ENCODE measurements around the gene NEK9. TPM values are rescaled to one million over a fixed set of nuclear protein-coding genes. Genes with fewer than 3 reads are reported as not detected.

Gene NEK9
- total and polyA plus RNA-seq, 10 of the 15 experiments (the other 5 are each of a cell fraction or from before 2014, with no cell fraction given) = 6.0 to 78.8 (median 44.7) TPM

DNA sequence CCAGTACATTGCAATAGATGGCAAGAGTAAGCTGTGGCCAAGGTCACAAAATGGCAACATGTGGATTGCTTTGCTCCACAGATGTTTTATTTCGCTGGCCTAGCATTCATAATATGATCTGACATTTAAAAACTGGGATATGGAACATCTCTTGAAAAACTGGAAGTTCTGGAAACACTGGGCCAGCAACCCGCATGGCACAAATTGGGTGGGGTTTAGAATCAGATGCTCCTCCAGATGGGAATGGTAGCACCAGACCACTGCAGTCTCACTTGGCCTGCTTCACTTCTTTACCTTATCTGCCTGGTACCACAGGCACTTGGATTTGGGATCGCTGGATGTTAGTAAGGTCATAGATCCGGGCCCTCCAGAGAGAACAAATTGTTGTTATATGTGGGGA, 47.3 kb downstream of the NEK9 start:
- in situ Hi-C loops (cut with MboI) = no loop called here
- FAIRE-seq = no peak
- CTCF ChIA-PET = interaction anchor here (0.6 to 2.6 kb wide), 6 partner anchors 9 to 478 kb away, joined by 3 to 7 read pairs (median 3); no protein-coding TSS in a partner anchor

More for the DNA sequence above, 47.3 kb downstream of the NEK9 start:
- intact Hi-C loops (cut with micrococcal nuclease; ENCODE audit: unreplicated experiment) = no loop called here
- no peaks in the 10 kb centered on the region for H3K9me3 ChIP-seq (replicated peaks; ENCODE audit: control insufficient read depth, insufficient read depth, low read length)
- no peak overlapping the region for H3K4me2 ChIP-seq (ENCODE audit: control insufficient read depth, insufficient read depth)
- no peak overlapping the region for H3K27ac ChIP-seq (ENCODE audit: control insufficient read depth, insufficient read depth)
- H3K79me2 ChIP-seq (ENCODE audit: control insufficient read depth, insufficient read depth, low read length) = no peaks in the 10 kb centered on the region
- RAD21 ChIA-PET (ENCODE audit: unreplicated experiment) = interaction anchor here (0.6 kb wide), 1 partner anchor 15 kb away, joined by 3 read pairs; the partner anchor contains the start of gene ACYP1
- TF ChIP-seq, protein P1, sequence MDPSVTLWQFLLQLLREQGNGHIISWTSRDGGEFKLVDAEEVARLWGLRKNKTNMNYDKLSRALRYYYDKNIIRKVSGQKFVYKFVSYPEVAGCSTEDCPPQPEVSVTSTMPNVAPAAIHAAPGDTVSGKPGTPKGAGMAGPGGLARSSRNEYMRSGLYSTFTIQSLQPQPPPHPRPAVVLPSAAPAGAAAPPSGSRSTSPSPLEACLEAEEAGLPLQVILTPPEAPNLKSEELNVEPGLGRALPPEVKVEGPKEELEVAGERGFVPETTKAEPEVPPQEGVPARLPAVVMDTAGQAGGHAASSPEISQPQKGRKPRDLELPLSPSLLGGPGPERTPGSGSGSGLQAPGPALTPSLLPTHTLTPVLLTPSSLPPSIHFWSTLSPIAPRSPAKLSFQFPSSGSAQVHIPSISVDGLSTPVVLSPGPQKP (IDR thresholded peaks at IDR 0.05; ENCODE audit: low read depth, low read length) = no peak
- TF ChIP-seq NRF1 (conservative IDR thresholded peaks at IDR 0.05; ENCODE audit: low read depth, low read length) (no peak), YBX1 (IDR thresholded peaks at IDR 0.05) (no peak), EGR1 (IDR thresholded peaks at IDR 0.05; ENCODE audit: borderline replicate concordance in 1 of 2, low read depth in 2 of 2, low read length in 2 of 2) (no peak), STAT1 (conservative IDR thresholded peaks at IDR 0.05) (no peak), IKZF2 (IDR thresholded peaks at IDR 0.05) (no peak), JUND (IDR thresholded peaks at IDR 0.05; ENCODE audit: low read depth, low read length) (no peak), IKZF1 (conservative IDR thresholded peaks at IDR 0.05) (no peak), BRCA1 (IDR thresholded peaks at IDR 0.05; ENCODE audit: low read depth, low read length) (no peak), FOXK2 (IDR thresholded peaks at IDR 0.05) (no peak), ZNF24 (IDR thresholded peaks at IDR 0.05) (no peak), SIX5 (IDR thresholded peaks at IDR 0.05; ENCODE audit: low read depth, low read length, severe bottlenecking) (no peak), ZNF384 (IDR thresholded peaks at IDR 0.05; ENCODE audit: borderline replicate concordance, low read depth, low read length) (no peak), CBX3 (IDR thresholded peaks at IDR 0.05; ENCODE audit: borderline replicate concordance, low read depth) (no peak), RAD21 (IDR thresholded peaks at IDR 0.05; ENCODE audit: insufficient read depth, low read depth, low read length) (no peak), CHD4 (IDR thresholded peaks at IDR 0.05) (no peak), TBL1XR1 (IDR thresholded peaks at IDR 0.05; ENCODE audit: low read depth, low read length) (no peak)
- TF ChIP-seq, protein P2, sequence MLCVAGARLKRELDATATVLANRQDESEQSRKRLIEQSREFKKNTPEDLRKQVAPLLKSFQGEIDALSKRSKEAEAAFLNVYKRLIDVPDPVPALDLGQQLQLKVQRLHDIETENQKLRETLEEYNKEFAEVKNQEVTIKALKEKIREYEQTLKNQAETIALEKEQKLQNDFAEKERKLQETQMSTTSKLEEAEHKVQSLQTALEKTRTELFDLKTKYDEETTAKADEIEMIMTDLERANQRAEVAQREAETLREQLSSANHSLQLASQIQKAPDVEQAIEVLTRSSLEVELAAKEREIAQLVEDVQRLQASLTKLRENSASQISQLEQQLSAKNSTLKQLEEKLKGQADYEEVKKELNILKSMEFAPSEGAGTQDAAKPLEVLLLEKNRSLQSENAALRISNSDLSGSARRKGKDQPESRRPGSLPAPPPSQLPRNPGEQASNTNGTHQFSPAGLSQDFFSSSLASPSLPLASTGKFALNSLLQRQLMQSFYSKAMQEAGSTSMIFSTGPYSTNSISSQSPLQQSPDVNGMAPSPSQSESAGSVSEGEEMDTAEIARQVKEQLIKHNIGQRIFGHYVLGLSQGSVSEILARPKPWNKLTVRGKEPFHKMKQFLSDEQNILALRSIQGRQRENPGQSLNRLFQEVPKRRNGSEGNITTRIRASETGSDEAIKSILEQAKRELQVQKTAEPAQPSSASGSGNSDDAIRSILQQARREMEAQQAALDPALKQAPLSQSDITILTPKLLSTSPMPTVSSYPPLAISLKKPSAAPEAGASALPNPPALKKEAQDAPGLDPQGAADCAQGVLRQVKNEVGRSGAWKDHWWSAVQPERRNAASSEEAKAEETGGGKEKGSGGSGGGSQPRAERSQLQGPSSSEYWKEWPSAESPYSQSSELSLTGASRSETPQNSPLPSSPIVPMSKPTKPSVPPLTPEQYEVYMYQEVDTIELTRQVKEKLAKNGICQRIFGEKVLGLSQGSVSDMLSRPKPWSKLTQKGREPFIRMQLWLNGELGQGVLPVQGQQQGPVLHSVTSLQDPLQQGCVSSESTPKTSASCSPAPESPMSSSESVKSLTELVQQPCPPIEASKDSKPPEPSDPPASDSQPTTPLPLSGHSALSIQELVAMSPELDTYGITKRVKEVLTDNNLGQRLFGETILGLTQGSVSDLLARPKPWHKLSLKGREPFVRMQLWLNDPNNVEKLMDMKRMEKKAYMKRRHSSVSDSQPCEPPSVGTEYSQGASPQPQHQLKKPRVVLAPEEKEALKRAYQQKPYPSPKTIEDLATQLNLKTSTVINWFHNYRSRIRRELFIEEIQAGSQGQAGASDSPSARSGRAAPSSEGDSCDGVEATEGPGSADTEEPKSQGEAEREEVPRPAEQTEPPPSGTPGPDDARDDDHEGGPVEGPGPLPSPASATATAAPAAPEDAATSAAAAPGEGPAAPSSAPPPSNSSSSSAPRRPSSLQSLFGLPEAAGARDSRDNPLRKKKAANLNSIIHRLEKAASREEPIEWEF (IDR thresholded peaks at IDR 0.05; ENCODE audit: insufficient replicate concordance, low read depth, low read length) = no peak
- TF ChIP-seq, protein P3, sequence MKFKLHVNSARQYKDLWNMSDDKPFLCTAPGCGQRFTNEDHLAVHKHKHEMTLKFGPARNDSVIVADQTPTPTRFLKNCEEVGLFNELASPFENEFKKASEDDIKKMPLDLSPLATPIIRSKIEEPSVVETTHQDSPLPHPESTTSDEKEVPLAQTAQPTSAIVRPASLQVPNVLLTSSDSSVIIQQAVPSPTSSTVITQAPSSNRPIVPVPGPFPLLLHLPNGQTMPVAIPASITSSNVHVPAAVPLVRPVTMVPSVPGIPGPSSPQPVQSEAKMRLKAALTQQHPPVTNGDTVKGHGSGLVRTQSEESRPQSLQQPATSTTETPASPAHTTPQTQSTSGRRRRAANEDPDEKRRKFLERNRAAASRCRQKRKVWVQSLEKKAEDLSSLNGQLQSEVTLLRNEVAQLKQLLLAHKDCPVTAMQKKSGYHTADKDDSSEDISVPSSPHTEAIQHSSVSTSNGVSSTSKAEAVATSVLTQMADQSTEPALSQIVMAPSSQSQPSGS (IDR thresholded peaks at IDR 0.05; ENCODE audit: low read length) = no peak
- POLR2A ChIA-PET = interaction anchor here (0.6 kb wide), 1 partner anchor 259 kb away, joined by 4 read pairs; no protein-coding TSS in a partner anchor
- no peak overlapping the region for H3K9ac ChIP-seq (ENCODE audit: control insufficient read depth, insufficient read depth, low read length)
- no TSS peak for BruUV-seq (replicated peaks)
- peaks cover 1 to 19% of the 10 kb centered on the region in 2 experiments; a peak in 3 of 4 replicates for H3K36me3 ChIP-seq (ENCODE audit: control insufficient read depth in 2 of 2, insufficient read depth in 2 of 2, low read length in 1 of 2)
- H3K27me3 ChIP-seq (replicated peaks in 1 of 2; ENCODE audit: control insufficient read depth in 2 of 2, insufficient read depth in 2 of 2, low read length in 1 of 2) = no peaks in the 10 kb centered on the region
- no peak for DNase-seq (ENCODE audit: low read depth, low spot score)
- H4K20me1 ChIP-seq (ENCODE audit: control insufficient read depth, insufficient read depth) = no peaks in the 10 kb centered on the region
- no peak overlapping the region for H2AFZ ChIP-seq (ENCODE audit: control insufficient read depth, low read depth, low read length)
- WGBS (ENCODE audit: insufficient coverage, insufficient replicate concordance, low lambda C conversion rate, missing lambda C conversion rate) = 47% methylated on average over 4 of the region's 4 CpGs
- ATAC-seq = no peak
- H3K4me3 ChIP-seq = no peak overlapping the region
- SMC1A ChIA-PET (ENCODE audit: uncharacterized antibody, unreplicated experiment) = interaction anchor here (0.6 to 2.0 kb wide), 2 partner anchors 9 to 30 kb away, joined by 3 to 5 read pairs; no protein-coding TSS in a partner anchor
- no peaks in the 10 kb centered on the region for H3K4me1 ChIP-seq (ENCODE audit: control insufficient read depth, insufficient read depth, low read length)
